Activated T-cell treated with anti-CD3 and anti-CD28 coated beads for 24 hours (primary cell): Measurements from ENCODE around the gene BBS5.
"Not testable (repeated sequence)": the region's sequence is repeated elsewhere in the genome, so short reads cannot be mapped to it uniquely, and the experiment has no call there.

ENCODE experiments used
- DNase-seq: peaks from one replicate; pipeline ENCODE4 v3.0.0-alpha.2; 2020; ENCODE audit warnings: low read depth

Gene BBS5

GRCh38 chr2:169479257-169480078 is at the start of gene BBS5:
BBS5 (plus strand) TSS chr2:169479494; CDS start chr2:169479554, 60 bp downstream.
- DNase-seq: peak; percentile 70

- DNase-seq: not testable (repeated sequence)
These were observed 47.5 kb upstream of the BBS5 start for GRCh38 chr2:169431772-169432171.

- DNase-seq: not testable (repeated sequence)
These were observed 45.1 kb upstream of the BBS5 start for GRCh38 chr2:169434236-169434635.

- no peak for DNase-seq
These were observed 40.7 kb upstream of the BBS5 start for GRCh38 chr2:169438466-169439072.

GRCh38 chr2:169439900-169440299 is 39.4 kb upstream of the BBS5 start:
- DNase-seq: no peak

- DNase-seq: no peak
These were observed 32.8 kb upstream of the BBS5 start for GRCh38 chr2:169446452-169446851.

- DNase-seq: no peak
These were observed 31.0 kb upstream of the BBS5 start for GRCh38 chr2:169448316-169448715.

- DNase-seq: no peak
These were observed 30.4 kb upstream of the BBS5 start for GRCh38 chr2:169448865-169449264.

GRCh38 chr2:169452080-169452479 is 27.2 kb upstream of the BBS5 start:
- DNase-seq: no peak

- not testable (repeated sequence) for DNase-seq
These were observed 26.2 kb upstream of the BBS5 start for GRCh38 chr2:169453044-169453443.

- no peak for DNase-seq
These were observed 18.2 kb upstream of the BBS5 start for GRCh38 chr2:169461143-169461542.

- DNase-seq: no peak
These were observed 16.2 kb upstream of the BBS5 start for GRCh38 chr2:169462896-169463695.

- no peak for DNase-seq
These were observed 14.8 kb upstream of the BBS5 start for GRCh38 chr2:169464466-169464865.

- no peak for DNase-seq
These were observed 14.4 kb upstream of the BBS5 start for GRCh38 chr2:169464882-169465281.

GRCh38 chr2:169468841-169469240 is 10.5 kb upstream of the BBS5 start:
- no peak for DNase-seq

- no peak for DNase-seq
These were observed 9.2 kb upstream of the BBS5 start for GRCh38 chr2:169469952-169470572.

- DNase-seq: no peak
These were observed 7.0 kb upstream of the BBS5 start for GRCh38 chr2:169472249-169472648.

GRCh38 chr2:169476459-169476858 is 2.8 kb upstream of the BBS5 start:
- DNase-seq: no peak

GRCh38 chr2:169478339-169478738 is 955 bp upstream of the BBS5 start:
- no peak for DNase-seq

GRCh38 chr2:169478745-169479256 is 493 bp upstream of the BBS5 start:
- no peak for DNase-seq

- no peak for DNase-seq
These were observed 778 bp downstream of the BBS5 start for GRCh38 chr2:169480079-169480465.

GRCh38 chr2:169485650-169486138 is 6.4 kb downstream of the BBS5 start:
- no peak for DNase-seq
